Measurements from ENCODE around the gene CAGE1. TPM values are rescaled to one million over a fixed set of nuclear protein-coding genes. Genes with fewer than 3 reads are reported as not detected.

CAGE1 gene
- total RNA-seq, 1 donor from 2014 or later: not detected

DNA sequence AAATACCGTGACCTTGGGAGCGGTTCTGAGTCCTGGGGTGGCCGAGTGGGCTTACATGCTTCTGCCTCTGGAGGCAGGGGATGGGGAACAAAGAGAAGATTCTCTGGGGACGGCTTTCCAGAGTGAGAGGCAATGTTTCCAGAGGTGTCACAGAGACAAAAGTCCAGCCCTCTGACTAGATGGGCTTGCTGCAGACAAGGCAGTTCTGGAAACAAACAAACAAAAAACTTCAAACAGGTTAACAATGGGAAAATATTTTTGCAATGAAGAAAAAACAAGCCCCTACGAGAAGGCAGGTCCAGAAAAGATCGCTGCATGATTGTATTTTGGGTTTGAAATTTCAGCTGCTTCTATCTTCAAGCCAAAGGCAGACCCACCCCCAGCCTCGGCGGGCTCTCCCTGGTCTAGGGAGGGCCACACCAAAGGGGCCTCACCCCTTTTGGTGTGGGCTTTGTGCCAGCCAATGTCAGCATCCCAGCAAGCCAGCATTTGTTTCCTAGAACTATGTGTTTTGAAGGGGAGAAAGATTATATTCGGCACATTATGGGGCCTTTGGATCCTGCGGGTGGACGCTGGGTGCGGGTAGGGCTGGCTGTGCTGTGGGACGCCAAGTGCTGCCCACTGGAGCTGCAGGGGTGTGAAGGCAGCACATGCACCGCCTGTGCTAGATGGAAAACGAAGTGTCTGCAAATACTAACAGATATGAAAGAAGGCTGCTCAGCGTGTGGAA lies 43.0 kb upstream of the CAGE1 start:
- DNase-seq (ENCODE audit: low read depth) (no peak), FAIRE-seq (no peak)
- TF ChIP-seq, protein P1, sequence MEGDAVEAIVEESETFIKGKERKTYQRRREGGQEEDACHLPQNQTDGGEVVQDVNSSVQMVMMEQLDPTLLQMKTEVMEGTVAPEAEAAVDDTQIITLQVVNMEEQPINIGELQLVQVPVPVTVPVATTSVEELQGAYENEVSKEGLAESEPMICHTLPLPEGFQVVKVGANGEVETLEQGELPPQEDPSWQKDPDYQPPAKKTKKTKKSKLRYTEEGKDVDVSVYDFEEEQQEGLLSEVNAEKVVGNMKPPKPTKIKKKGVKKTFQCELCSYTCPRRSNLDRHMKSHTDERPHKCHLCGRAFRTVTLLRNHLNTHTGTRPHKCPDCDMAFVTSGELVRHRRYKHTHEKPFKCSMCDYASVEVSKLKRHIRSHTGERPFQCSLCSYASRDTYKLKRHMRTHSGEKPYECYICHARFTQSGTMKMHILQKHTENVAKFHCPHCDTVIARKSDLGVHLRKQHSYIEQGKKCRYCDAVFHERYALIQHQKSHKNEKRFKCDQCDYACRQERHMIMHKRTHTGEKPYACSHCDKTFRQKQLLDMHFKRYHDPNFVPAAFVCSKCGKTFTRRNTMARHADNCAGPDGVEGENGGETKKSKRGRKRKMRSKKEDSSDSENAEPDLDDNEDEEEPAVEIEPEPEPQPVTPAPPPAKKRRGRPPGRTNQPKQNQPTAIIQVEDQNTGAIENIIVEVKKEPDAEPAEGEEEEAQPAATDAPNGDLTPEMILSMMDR (IDR thresholded peaks at IDR 0.05; ENCODE audit: insufficient read depth, low read length, severe bottlenecking): no peak
- no peaks in the 10 kb centered on the region for H3K27me3 ChIP-seq (ENCODE audit: control insufficient read depth, insufficient read depth, low read length)
- H3K4me3 ChIP-seq (ENCODE audit: low read depth, low read length): no peak overlapping the region
- no peaks in the 10 kb centered on the region for H3K36me3 ChIP-seq (ENCODE audit: control insufficient read depth, insufficient read depth, low read length)

- Histone ChIP-seq H3K4me3 (ENCODE audit: low read depth, low read length) (peak overlapping the region; percentile 13), H3K27me3 (ENCODE audit: control insufficient read depth, insufficient read depth, low read length) (no peaks in the 10 kb centered on the region), H3K36me3 (ENCODE audit: control insufficient read depth, insufficient read depth, low read length) (no peaks in the 10 kb centered on the region)
- FAIRE-seq (no peak), DNase-seq (ENCODE audit: low read depth) (no peak)
- TF ChIP-seq, protein P1 (IDR thresholded peaks at IDR 0.05; ENCODE audit: insufficient read depth, low read length, severe bottlenecking): no peak
Observed at GRCh38 chr6:7431674-7432390, 42.3 kb upstream of the CAGE1 start.

DNA sequence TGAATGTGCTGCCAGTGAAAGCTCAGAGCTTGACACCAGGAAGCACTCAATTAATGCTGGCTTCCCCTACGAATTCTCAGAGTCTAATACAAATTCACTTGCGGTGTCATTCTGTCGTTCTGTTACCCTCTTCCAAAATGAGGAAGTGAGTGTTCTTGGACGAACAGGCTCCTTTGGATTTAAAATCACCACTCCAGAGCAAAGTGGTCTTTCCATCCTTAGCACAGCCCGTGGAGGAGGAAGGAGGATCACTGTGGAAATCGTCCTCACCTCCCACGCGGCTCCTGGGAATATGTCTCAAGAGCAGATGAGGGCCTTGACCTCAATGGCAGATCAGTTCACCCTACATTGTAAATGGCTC lies 41.8 kb upstream of the CAGE1 start:
- no peak for DNase-seq (ENCODE audit: low read depth)
- FAIRE-seq: no peak
- no peaks in the 10 kb centered on the region for H3K27me3 ChIP-seq (ENCODE audit: control insufficient read depth, insufficient read depth, low read length)
- no peak overlapping the region for H3K4me3 ChIP-seq (ENCODE audit: low read depth, low read length)
- H3K36me3 ChIP-seq (ENCODE audit: control insufficient read depth, insufficient read depth, low read length): no peaks in the 10 kb centered on the region
- TF ChIP-seq, protein P1 (IDR thresholded peaks at IDR 0.05; ENCODE audit: insufficient read depth, low read length, severe bottlenecking): no peak

DNA sequence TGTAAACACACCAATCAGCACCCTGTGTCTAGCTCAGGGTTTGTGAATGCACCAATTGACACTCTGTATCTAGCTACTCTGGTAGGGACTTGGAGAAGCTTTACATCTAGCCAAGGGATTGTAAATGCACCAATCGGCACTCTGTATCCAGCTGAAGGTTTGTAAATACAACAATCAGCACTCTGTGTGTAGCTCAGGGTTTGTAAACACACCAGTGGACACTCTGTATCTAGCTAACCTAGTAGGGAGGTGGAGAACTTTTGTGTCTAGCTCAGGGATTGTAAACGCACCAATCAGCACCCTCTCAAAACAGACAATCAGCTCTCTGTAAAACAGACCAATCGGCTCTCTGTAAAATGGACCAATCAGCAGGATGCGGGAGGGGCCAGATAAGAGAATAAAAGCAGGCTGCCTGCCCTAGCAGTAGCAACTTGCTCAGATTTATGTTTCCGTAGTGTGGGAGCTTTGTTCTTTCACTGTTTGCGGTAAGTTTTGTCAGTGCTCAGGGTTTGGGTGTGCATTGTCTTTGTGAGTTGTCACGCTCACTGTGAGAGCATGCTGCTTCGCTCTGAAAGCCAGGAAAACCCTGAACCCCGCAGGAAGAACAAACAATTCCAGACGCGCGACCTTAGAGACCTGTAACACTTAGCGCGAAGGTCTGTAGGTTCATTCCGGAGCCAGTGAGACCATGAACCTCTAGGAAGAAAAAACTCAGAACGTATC lies 37.1 kb upstream of the CAGE1 start:
- no peaks in the 10 kb centered on the region for H3K36me3 ChIP-seq (ENCODE audit: control insufficient read depth, insufficient read depth, low read length)
- no peak overlapping the region for H3K4me3 ChIP-seq (ENCODE audit: low read depth, low read length)
- H3K27me3 ChIP-seq (ENCODE audit: control insufficient read depth, insufficient read depth, low read length): no peaks in the 10 kb centered on the region
- TF ChIP-seq, protein P1 (IDR thresholded peaks at IDR 0.05; ENCODE audit: insufficient read depth, low read length, severe bottlenecking): no peak
- DNase-seq (ENCODE audit: low read depth) (no peak), FAIRE-seq (no peak)

- TF ChIP-seq, protein P1 (IDR thresholded peaks at IDR 0.05; ENCODE audit: insufficient read depth, low read length, severe bottlenecking): no peak
- Histone ChIP-seq H3K36me3 (ENCODE audit: control insufficient read depth, insufficient read depth, low read length) (no peaks in the 10 kb centered on the region), H3K27me3 (ENCODE audit: control insufficient read depth, insufficient read depth, low read length) (no peaks in the 10 kb centered on the region), H3K4me3 (ENCODE audit: low read depth, low read length) (no peak overlapping the region)
- FAIRE-seq (no peak), DNase-seq (ENCODE audit: low read depth) (no peak)
Observed at GRCh38 chr6:7425808-7426190, 36.3 kb upstream of the CAGE1 start.
